ENCODE data around the gene TBC1D14. TPM values are rescaled to one million over a fixed set of nuclear protein-coding genes. Genes with fewer than 3 reads are reported as not detected.
A peak's percentile ranks its signal among the peaks of the same experiment; 100 is the strongest.

The TBC1D14 gene
- total and polyA plus RNA-seq, 3 donors from 2014 or later: 78.0 to 98.8 (median 87.6) TPM

- TF ChIP-seq POLR2A (IDR thresholded peaks at IDR 0.05) (no peak), CTCF (IDR thresholded peaks at IDR 0.05) (no peak)
- 82 to 84% methylated on average over 11 of the region's 11 CpGs for WGBS, 2 donors
- no peak overlapping the region for H3K27ac ChIP-seq
- no peaks in the 10 kb centered on the region for H3K9me3 ChIP-seq
- H3K36me3 ChIP-seq (ENCODE audit: low read depth, missing control alignments): no peaks in the 10 kb centered on the region
- H3K27me3 ChIP-seq: no peaks in the 10 kb centered on the region
- H3K4me1 ChIP-seq: no peaks in the 10 kb centered on the region
- DNase-seq: no peak
- intact Hi-C loops (cut with DNase I; ENCODE audit: low total_unique reads): no loop called here
- no peak overlapping the region for H3K4me3 ChIP-seq
Measured at GRCh38 chr4:6878451-6879059, 31.1 kb upstream of the TBC1D14 start.

GRCh38 chr4:6880691-6881090 is 28.9 kb upstream of the TBC1D14 start:
- TF ChIP-seq CTCF (IDR thresholded peaks at IDR 0.05) (no peak), POLR2A (IDR thresholded peaks at IDR 0.05) (no peak)
- Histone ChIP-seq H3K9me3 (no peaks in the 10 kb centered on the region), H3K4me3 (no peak overlapping the region), H3K27ac (no peak overlapping the region), H3K36me3 (ENCODE audit: low read depth, missing control alignments) (no peaks in the 10 kb centered on the region), H3K27me3 (no peaks in the 10 kb centered on the region), H3K4me1 (no peaks in the 10 kb centered on the region)
- no peak for DNase-seq
- intact Hi-C loops (cut with DNase I; ENCODE audit: low total_unique reads): no loop called here
- WGBS, 2 donors: 93 to 94% methylated on average over 7 of the region's 7 CpGs

GRCh38 chr4:6881908-6882307 is 27.7 kb upstream of the TBC1D14 start:
- peaks cover 12% of the 10 kb centered on the region for H3K4me1 ChIP-seq
- no peaks in the 10 kb centered on the region for H3K9me3 ChIP-seq
- no peak overlapping the region for H3K4me3 ChIP-seq
- no peak overlapping the region for H3K27ac ChIP-seq
- no peaks in the 10 kb centered on the region for H3K36me3 ChIP-seq (ENCODE audit: low read depth, missing control alignments)
- 37 to 58% methylated on average over 16 of the region's 16 CpGs for WGBS, 2 donors
- TF ChIP-seq CTCF (IDR thresholded peaks at IDR 0.05) (no peak), POLR2A (IDR thresholded peaks at IDR 0.05) (no peak)
- DNase-seq: peak; percentile 63
- intact Hi-C loops (cut with DNase I; ENCODE audit: low total_unique reads): no loop called here
- H3K27me3 ChIP-seq: no peaks in the 10 kb centered on the region

GRCh38 chr4:6884341-6884870 is 25.2 kb upstream of the TBC1D14 start:
- Histone ChIP-seq H3K4me3 (no peak overlapping the region), H3K27me3 (no peaks in the 10 kb centered on the region), H3K4me1 (peaks cover 15% of the 10 kb centered on the region), H3K36me3 (ENCODE audit: low read depth, missing control alignments) (no peaks in the 10 kb centered on the region), H3K27ac (no peak overlapping the region), H3K9me3 (no peaks in the 10 kb centered on the region)
- TF ChIP-seq CTCF (IDR thresholded peaks at IDR 0.05): no peak
- DNase-seq: no peak
- intact Hi-C loops (cut with DNase I; ENCODE audit: low total_unique reads): no loop called here
- 86 to 88% methylated on average over 3 of the region's 3 CpGs for WGBS, 2 donors

All from testis (tissue), 3 donors.